IMR-90 (cell line): ENCODE data around the gene PTPRN2. TPM values are rescaled to one million over a fixed set of nuclear protein-coding genes. Genes with fewer than 3 reads are reported as not detected.

Experiments
- ATAC-seq: fragments of 200-7000 bp; cut with Tn5 transposase; 2 replicates; pipeline ENCODE4 v1.9.1; 2020; ENCODE audit warnings: low read depth, mild to moderate bottlenecking, moderate library complexity
- BruUV-seq: library from RNA; stranded (reverse); fragments of 400-500 nt; replicated peaks from 2 replicates; lab custom pipeline; 2021; lab: Mats Ljungman, UMichigan
- CTCF ChIA-PET: fragments of 300-600 bp; formaldehyde crosslinking; extraction: SDS; loops from one replicate; lab custom pipeline; 2021; ENCODE audit warnings: antibody characterized with exemption; lab: Yijun Ruan, JAX
- POLR2A ChIA-PET: fragments of 300-600 bp; sonication (Branson Sonifier 250); formaldehyde crosslinking; loops from one replicate; lab custom pipeline; 2022; ENCODE audit warnings: antibody characterized with exemption; ENCODE audit not compliant: unreplicated experiment; lab: Charles Lee
- DNase-seq: peaks from one replicate; pipeline ENCODE4 v3.0.0; 2013
- H2AFZ ChIP-seq: replicated peaks from 2 replicates; pipeline ENCODE3; 2013; ENCODE audit warnings: low read length, mild to moderate bottlenecking; ENCODE audit not compliant: poor library complexity
- H2AK5ac ChIP-seq: 2 replicates; pipeline ENCODE4 v1.6.1; 2013; ENCODE audit warnings: low read depth, low read length, inconsistent platforms
- H2AK9ac ChIP-seq: replicated peaks from 2 replicates; pipeline ENCODE3; 2013; ENCODE audit warnings: mild to moderate bottlenecking, low read depth, low read length, moderate library complexity; ENCODE audit not compliant: poor library complexity
- H2BK120ac ChIP-seq: 2 replicates; pipeline ENCODE4 v1.6.1; 2013; ENCODE audit warnings: low read depth, low read length, inconsistent platforms
- H2BK15ac ChIP-seq: 3 replicates; pipeline ENCODE4 v1.6.1; 2013; ENCODE audit warnings: low read depth, low read length, inconsistent platforms
- H2BK20ac ChIP-seq: 2 replicates; pipeline ENCODE4 v1.6.1; 2013; ENCODE audit warnings: low read depth, mild to moderate bottlenecking, inconsistent platforms, low read length, moderate library complexity
- H2BK5ac ChIP-seq: 2 replicates; pipeline ENCODE4 v1.6.1; 2013; ENCODE audit warnings: mild to moderate bottlenecking, low read depth, low read length, inconsistent platforms; ENCODE audit not compliant: poor library complexity, severe bottlenecking
- H3K14ac ChIP-seq: replicated peaks from 2 replicates; pipeline ENCODE4 v1.6.1; 2013; ENCODE audit warnings: low read depth, low read length, inconsistent platforms
- H3K18ac ChIP-seq: 2 replicates; pipeline ENCODE4 v1.6.1; 2013; ENCODE audit warnings: low read depth, low read length, control low read depth
- H3K23ac ChIP-seq: 2 replicates; pipeline ENCODE4 v1.6.1; 2013; ENCODE audit warnings: low read depth, low read length, inconsistent platforms
- H3K27ac ChIP-seq: 2 replicates; pipeline ENCODE4 v1.5.1; 2013; ENCODE audit warnings: mild to moderate bottlenecking, control low read depth, low read length; ENCODE audit not compliant: insufficient read depth
- H3K27me3 ChIP-seq: 2 replicates; pipeline ENCODE4 v1.6.1; 2013; ENCODE audit warnings: low read length; ENCODE audit not compliant: control insufficient read depth, insufficient read depth
- H3K36me3 ChIP-seq: 2 replicates; pipeline ENCODE4 v1.6.1; 2013; ENCODE audit warnings: low read length, mixed read lengths; ENCODE audit not compliant: control insufficient read depth, insufficient read depth
- H3K4ac ChIP-seq: 2 replicates; pipeline ENCODE4 v1.6.1; 2013; ENCODE audit warnings: low read depth, low read length, inconsistent platforms
- H3K4me1 ChIP-seq: 2 replicates; pipeline ENCODE4 v1.6.1; 2013; ENCODE audit warnings: low read length, mixed read lengths; ENCODE audit not compliant: control insufficient read depth, insufficient read depth
- H3K4me2 ChIP-seq: 2 replicates; pipeline ENCODE4 v1.6.1; 2013; ENCODE audit warnings: low read depth, mild to moderate bottlenecking, control low read depth, low read length, moderate library complexity
- H3K4me3 ChIP-seq: 2 replicates; pipeline ENCODE4 v1.5.1; 2013; ENCODE audit warnings: low read depth, mild to moderate bottlenecking, control low read depth, low read length, moderate library complexity; ENCODE audit not compliant: insufficient read depth
- H3K56ac ChIP-seq: 2 replicates; pipeline ENCODE4 v1.6.1; 2013; ENCODE audit warnings: low read length, inconsistent platforms; ENCODE audit not compliant: insufficient read depth; ENCODE audit errors: extremely low read depth
- H3K79me1 ChIP-seq, 2 experiments: 2 replicates each; pipeline ENCODE4 v1.6.1; 2013; ENCODE audit warnings: low read length in 2 of 2, inconsistent platforms in 1 of 2, low read depth in 1 of 2
- H3K9ac ChIP-seq: 2 replicates; pipeline ENCODE4 v1.6.1; 2013; ENCODE audit warnings: low read depth, low read length, control low read depth
- H3K9me1 ChIP-seq: 2 replicates; pipeline ENCODE4 v1.6.1; 2013; ENCODE audit warnings: low read length, inconsistent platforms; ENCODE audit not compliant: insufficient read depth
- H3K9me3 ChIP-seq: 2 replicates; pipeline ENCODE4 v1.6.1; 2013; ENCODE audit warnings: low read length; ENCODE audit not compliant: control insufficient read depth, insufficient read depth
- H4K20me1 ChIP-seq: 2 replicates; pipeline ENCODE4 v1.6.1; 2013; ENCODE audit warnings: low read length, inconsistent platforms; ENCODE audit not compliant: insufficient read depth
- H4K5ac ChIP-seq: 2 replicates; pipeline ENCODE4 v1.6.1; 2013; ENCODE audit warnings: mild to moderate bottlenecking, low read depth, low read length, control low read depth
- H4K8ac ChIP-seq, 2 experiments: 2 replicates each; pipeline ENCODE4 v1.6.1; 2013; ENCODE audit warnings: low read depth in 2 of 2, low read length in 2 of 2, control low read depth in 1 of 2, inconsistent platforms in 1 of 2
- H4K91ac ChIP-seq: 2 replicates; pipeline ENCODE4 v1.6.1; 2013; ENCODE audit warnings: low read depth, low read length, inconsistent platforms; ENCODE audit not compliant: insufficient read depth
- BHLHE40 ChIP-seq: fragments of 150-350 bp; IDR thresholded peaks from 2 replicates; pipeline ENCODE4 v1.6.1; 2016; ENCODE audit warnings: mild to moderate bottlenecking, low read depth, low read length
- CEBPB ChIP-seq: IDR thresholded peaks from 2 replicates; pipeline ENCODE4 v1.6.1; 2012; ENCODE audit warnings: low read depth, low read length, improper control_type of control experiment
- CHD1 ChIP-seq: IDR thresholded peaks from 2 replicates; pipeline ENCODE4 v1.6.1; 2012; ENCODE audit warnings: low read depth, low read length, improper control_type of control experiment
- CTCF ChIP-seq: conservative IDR thresholded peaks from 2 replicates; pipeline ENCODE4 v1.5.1; 2012; ENCODE audit warnings: mild to moderate bottlenecking, low read depth, low read length, improper control_type of control experiment
- FOS ChIP-seq: fragments of 150-350 bp; IDR thresholded peaks from 2 replicates; pipeline ENCODE4 v1.6.1; 2016; ENCODE audit warnings: low read depth, low read length
- MAFK ChIP-seq: IDR thresholded peaks from 2 replicates; pipeline ENCODE4 v1.6.1; 2012; ENCODE audit warnings: low read depth, low read length, improper control_type of control experiment
- MAZ ChIP-seq: IDR thresholded peaks from 2 replicates; pipeline ENCODE4 v1.6.1; 2012; ENCODE audit warnings: low read depth, mild to moderate bottlenecking, low read length, improper control_type of control experiment, moderate library complexity, borderline replicate concordance
- MXI1 ChIP-seq: IDR thresholded peaks from 2 replicates; pipeline ENCODE4 v1.6.1; 2012; ENCODE audit warnings: low read depth, mild to moderate bottlenecking, low read length, moderate library complexity, borderline replicate concordance
- NFE2L2 ChIP-seq: fragments of 150-350 bp; IDR thresholded peaks from 2 replicates; pipeline ENCODE4 v1.6.1; 2016; ENCODE audit warnings: low read depth, mild to moderate bottlenecking, low read length
- POLR2A ChIP-seq: IDR thresholded peaks from 2 replicates; pipeline ENCODE4 v1.6.1; 2012; ENCODE audit warnings: mild to moderate bottlenecking, low read depth, low read length
- RAD21 ChIP-seq: IDR thresholded peaks from 2 replicates; pipeline ENCODE4 v1.6.1; 2012; ENCODE audit warnings: low read length, improper control_type of control experiment
- RCOR1 ChIP-seq: IDR thresholded peaks from 2 replicates; pipeline ENCODE4 v1.6.1; 2012; ENCODE audit warnings: mild to moderate bottlenecking, low read length, improper control_type of control experiment; ENCODE audit not compliant: insufficient replicate concordance
- SMC3 ChIP-seq: fragments of 150-350 bp; IDR thresholded peaks from 2 replicates; pipeline ENCODE4 v1.6.1; 2016; ENCODE audit warnings: low read depth, mild to moderate bottlenecking, antibody characterized with exemption, low read length, moderate library complexity
- WGBS, 2 experiments: methylation state at CpG; one replicate each; pipeline versions ENCODE4 v1.1.5 to v1.1.7; 2013; ENCODE audit warnings: missing lambda C conversion rate in 2 of 2; ENCODE audit not compliant: insufficient read length in 1 of 2; ENCODE audit errors: extremely low coverage in 2 of 2; 5-methylcytosine and 5-hydroxymethylcytosine counted together
- dilution Hi-C: fragments of 300-500 bp; cut with HindIII; formaldehyde crosslinking; loops from one replicate; pipeline ENCODE4 v1.14.3; 2018; ENCODE audit warnings: low sequenced_read_pairs; ENCODE audit not compliant: unreplicated experiment
- in situ Hi-C: fragments of 300-500 bp; cut with MboI; formaldehyde crosslinking; loops from 3 replicates; pipeline ENCODE4 v1.14.3; 2019; ENCODE audit warnings: low sequenced_read_pairs, inconsistent platforms, mixed read lengths
- intact Hi-C: fragments of 100-400 bp; cut with micrococcal nuclease; formaldehyde crosslinking; loops from 2 replicates; pipeline ENCODE4 v1.10.0; 2022
- polyA plus RNA-seq, 3 experiments: library from polyadenylated mRNA; depleted of rRNA; stranded (reverse); fragments of >200 nt; gene quantifications; 2 replicates each; pipeline ENCODE4 v1.2.3, GENCODE V29; 2012; ENCODE audit warnings: low replicate concordance in 1 of 3
- total RNA-seq: library from RNA; depleted of rRNA; stranded (reverse); fragments of >200 nt; gene quantifications from 2 replicates; pipeline ENCODE4 v1.2.3, GENCODE V29; 2012

PTPRN2 gene
- total and polyA plus RNA-seq, 2 of the 4 experiments (the other 2 are of a cell fraction) = 0.03 TPM; not detected in 1

- Histone ChIP-seq H3K79me1 (no peaks in the 10 kb centered on the region), H3K36me3 (no peaks in the 10 kb centered on the region), H3K27me3 (no peaks in the 10 kb centered on the region), H3K23ac (no peak overlapping the region), H3K9me3 (peaks cover 13% of the 10 kb centered on the region), H3K4ac (no peak overlapping the region), H3K18ac (no peak overlapping the region), H2BK120ac (no peak overlapping the region), H4K20me1 (no peaks in the 10 kb centered on the region), H3K27ac (no peak overlapping the region), H3K9me1 (no peaks in the 10 kb centered on the region), H3K14ac (no peak overlapping the region), H2AK9ac (no peak overlapping the region), H2BK20ac (no peak overlapping the region), H4K5ac (no peak overlapping the region), H4K8ac (no peak overlapping the region), H2AK5ac (no peak overlapping the region), H3K4me1 (no peaks in the 10 kb centered on the region), H3K9ac (no peak overlapping the region), H2BK5ac (no peak overlapping the region), H3K56ac (no peak overlapping the region), H3K4me2 (no peak overlapping the region), H2BK15ac (no peak overlapping the region), H4K91ac (no peak overlapping the region), H2AFZ (no peak overlapping the region), H3K4me3 (no peak overlapping the region)
- 100% methylated on average over 1 of the region's 13 CpGs; no CpG with 5 or more reads in 1 of the 2 experiments for WGBS, 2 experiments
- in situ Hi-C loops = no loop called here
- CTCF ChIA-PET = no interaction called here
- intact Hi-C loops = no loop called here
- dilution Hi-C loops = no loop called here
- POLR2A ChIA-PET = no interaction called here
- ATAC-seq (no peak), DNase-seq (no peak)
- no peak for TF ChIP-seq CTCF
- TF ChIP-seq MAFK = no peak
- TF ChIP-seq BHLHE40 = no peak
- no peak for TF ChIP-seq CHD1
- no peak for TF ChIP-seq POLR2A
- no peak for TF ChIP-seq SMC3
- TF ChIP-seq CEBPB = no peak
- TF ChIP-seq RAD21 = no peak
- TF ChIP-seq FOS = no peak
- no peak for TF ChIP-seq MXI1
- TF ChIP-seq MAZ = no peak
- TF ChIP-seq NFE2L2 = no peak
- TF ChIP-seq RCOR1 = no peak
- no TSS peak for BruUV-seq
These were observed 360.2 kb downstream of the PTPRN2 start for GRCh38 chr7:158227258-158227984.
